Karpas-422 (cell line): ENCODE measurements around the gene PTPN22. TPM values are rescaled to one million over a fixed set of nuclear protein-coding genes. Genes with fewer than 3 reads are reported as not detected.

Experiments
- DNase-seq: peaks from one replicate; pipeline ENCODE4 v3.0.0-alpha.2; 2015
- H2AFZ ChIP-seq: fragments of 200-600 bp; sonication (generic); 2 replicates; pipeline ENCODE4 v1.6.1; 2014; ENCODE audit warnings: antibody characterized with exemption, low read length, mixed read lengths
- H3K27ac ChIP-seq: fragments of 200-600 bp; sonication (generic); 2 replicates; pipeline ENCODE4 v1.5.1; 2014; ENCODE audit warnings: mild to moderate bottlenecking, low read length, moderate library complexity
- H3K27me3 ChIP-seq: fragments of 200-600 bp; sonication (generic); 2 replicates; pipeline ENCODE4 v1.6.1; 2014; ENCODE audit warnings: low read length, mixed read lengths
- H3K36me3 ChIP-seq: fragments of 200-600 bp; sonication (generic); 2 replicates; pipeline ENCODE4 v1.6.1; 2014; ENCODE audit warnings: low read length, mixed read lengths; ENCODE audit not compliant: insufficient read depth
- H3K4me1 ChIP-seq: fragments of 200-600 bp; sonication (generic); 2 replicates; pipeline ENCODE4 v1.6.1; 2014; ENCODE audit warnings: mild to moderate bottlenecking, low read length, mixed read lengths
- H3K4me2 ChIP-seq: fragments of 200-600 bp; sonication (generic); 2 replicates; pipeline ENCODE4 v1.6.1; 2014; ENCODE audit warnings: low read length, low read depth, mild to moderate bottlenecking; ENCODE audit not compliant: poor library complexity, severe bottlenecking
- H3K4me3 ChIP-seq: fragments of 200-600 bp; sonication (generic); 2 replicates; pipeline ENCODE4 v1.5.1; 2014; ENCODE audit warnings: mild to moderate bottlenecking, antibody characterized with exemption, low read length, mixed read lengths
- H3K79me2 ChIP-seq: fragments of 200-600 bp; sonication (generic); 2 replicates; pipeline ENCODE4 v1.6.1; 2014; ENCODE audit warnings: mild to moderate bottlenecking, low read length, mixed read lengths
- H3K9ac ChIP-seq: fragments of 200-600 bp; sonication (generic); 2 replicates; pipeline ENCODE4 v1.6.0; 2014; ENCODE audit warnings: low read length
- H3K9me2 ChIP-seq: fragments of 200-600 bp; sonication (generic), shearing (Covaris generic); replicated peaks from 2 replicates; pipeline ENCODE4 v1.6.0; 2014; ENCODE audit warnings: mild to moderate bottlenecking, low read length, moderate library complexity; ENCODE audit not compliant: insufficient read depth
- H3K9me3 ChIP-seq: fragments of 300-700, 200-600 bp; sonication (generic); 2 replicates; pipeline ENCODE4 v1.6.1; 2014; ENCODE audit warnings: low read length, mixed read lengths
- H4K20me1 ChIP-seq: fragments of 200-600 bp; sonication (generic); 2 replicates; pipeline ENCODE4 v1.6.1; 2014; ENCODE audit warnings: mild to moderate bottlenecking, antibody characterized with exemption, low read length, low read depth; ENCODE audit not compliant: insufficient read depth
- total RNA-seq: library from RNA; depleted of rRNA; stranded (reverse); fragments of >200 nt; shearing (Covaris generic); gene quantifications from 2 replicates; pipeline ENCODE4 v1.2.3, GENCODE V29; 2014; ENCODE audit warnings: low replicate concordance

The PTPN22 gene
- total RNA-seq, 1 experiment from 2014 or later, result 43.3 TPM

DNA sequence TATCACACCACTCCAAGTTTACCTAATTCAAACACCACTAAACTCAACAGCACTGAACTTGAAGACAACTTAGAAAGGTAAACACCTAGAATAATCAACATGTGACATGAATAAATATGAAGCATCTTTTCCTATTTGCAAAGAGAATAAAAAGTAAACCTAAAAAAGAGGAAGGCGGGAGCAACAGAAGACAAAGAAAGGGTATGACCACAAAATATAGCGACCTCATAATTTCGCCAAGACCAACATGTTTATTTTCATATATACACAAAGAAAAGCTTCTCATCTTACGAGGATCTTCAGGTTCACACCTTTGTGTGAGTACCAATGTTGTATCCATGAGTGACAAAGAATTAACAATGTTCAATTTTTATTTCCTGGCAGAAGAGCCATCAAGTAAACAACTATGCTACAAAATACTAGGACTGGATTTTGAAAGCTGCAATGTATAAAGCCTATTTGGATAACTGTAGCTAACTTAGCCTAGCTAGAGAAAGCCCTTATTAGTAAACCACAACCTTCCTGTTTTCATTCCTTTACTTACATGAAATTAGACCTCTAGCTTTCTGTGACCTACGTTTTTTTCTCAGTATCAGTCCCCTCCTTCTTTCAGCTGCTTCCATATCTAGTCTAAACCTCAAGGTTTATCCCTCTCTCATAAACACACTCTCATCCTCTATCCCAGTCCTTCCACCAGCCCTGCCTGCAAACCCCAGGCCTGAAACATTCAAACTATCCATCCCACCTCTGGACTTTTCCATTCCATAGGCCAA lies 91.0 kb downstream of the PTPN22 start:
- Histone ChIP-seq H3K9me3 (no peaks in the 10 kb centered on the region), H3K27ac (no peak overlapping the region), H4K20me1 (no peaks in the 10 kb centered on the region), H3K4me1 (peaks cover 40% of the 10 kb centered on the region), H3K9me2 (no peaks in the 10 kb centered on the region), H3K27me3 (no peaks in the 10 kb centered on the region), H2AFZ (no peak overlapping the region), H3K79me2 (peaks cover 70% of the 10 kb centered on the region), H3K36me3 (peaks cover 3% of the 10 kb centered on the region; the same call in 1 of the 2 replicates), H3K9ac (no peak overlapping the region), H3K4me2 (no peak overlapping the region), H3K4me3 (no peak overlapping the region)
- no peak for DNase-seq

DNA sequence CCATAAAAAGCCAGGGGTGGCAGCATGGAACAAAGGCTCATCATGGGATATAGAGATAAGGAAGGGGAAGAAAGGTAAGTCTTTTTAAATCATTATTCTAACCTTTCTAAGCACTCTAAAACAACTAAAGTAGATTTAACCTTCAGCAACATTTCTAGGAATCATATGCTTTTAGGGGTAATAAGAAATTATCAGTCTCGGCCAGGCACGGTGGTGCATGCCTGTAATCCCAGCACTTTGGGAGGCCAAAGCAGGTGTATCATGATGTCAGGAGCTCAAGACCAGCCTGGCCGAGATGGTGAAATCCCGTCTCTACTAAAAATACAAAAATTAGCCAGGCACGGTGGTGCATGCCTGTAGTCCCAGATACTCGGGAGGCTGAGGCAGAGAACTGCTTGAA lies 92.0 kb downstream of the PTPN22 start:
- Histone ChIP-seq H3K4me1 (peaks cover 39% of the 10 kb centered on the region), H3K27ac (no peak overlapping the region), H3K4me3 (no peak overlapping the region), H4K20me1 (no peaks in the 10 kb centered on the region), H3K4me2 (no peak overlapping the region), H3K9me2 (no peaks in the 10 kb centered on the region), H2AFZ (no peak overlapping the region), H3K36me3 (peaks cover 3% of the 10 kb centered on the region; the same call in 1 of the 2 replicates), H3K9me3 (no peaks in the 10 kb centered on the region), H3K27me3 (no peaks in the 10 kb centered on the region), H3K79me2 (peaks cover 63% of the 10 kb centered on the region), H3K9ac (no peak overlapping the region)
- DNase-seq, result no peak

DNA sequence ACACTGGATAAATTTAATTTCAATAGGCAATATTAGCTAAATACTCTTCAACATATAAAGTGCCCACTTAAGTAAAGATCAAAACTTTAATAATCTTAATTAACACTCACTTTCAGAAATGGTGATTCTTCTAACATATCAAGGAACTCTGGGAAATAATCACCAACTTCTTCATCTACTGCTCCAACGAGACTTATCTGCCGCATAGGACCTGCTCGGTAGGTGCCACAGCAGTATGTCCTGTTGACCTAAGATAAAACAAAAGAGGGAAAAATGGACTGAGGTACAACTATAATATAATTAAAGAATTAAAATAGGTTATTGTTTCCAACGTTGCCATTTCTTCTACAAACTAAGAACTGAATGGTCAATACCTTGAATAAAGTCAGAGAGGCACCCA lies 94.0 kb downstream of the PTPN22 start:
- H3K9me2 ChIP-seq, result no peaks in the 10 kb centered on the region
- no peak overlapping the region for H3K4me2 ChIP-seq
- no peaks in the 10 kb centered on the region for H3K9me3 ChIP-seq
- H3K4me1 ChIP-seq, result peaks cover 27% of the 10 kb centered on the region
- H3K79me2 ChIP-seq, result peaks cover 50% of the 10 kb centered on the region
- H3K27ac ChIP-seq, result no peak overlapping the region
- no peak overlapping the region for H2AFZ ChIP-seq
- DNase-seq, result no peak
- no peak overlapping the region for H3K9ac ChIP-seq
- peaks cover 3% of the 10 kb centered on the region; the same call in 1 of the 2 replicates for H3K36me3 ChIP-seq
- H3K27me3 ChIP-seq, result no peaks in the 10 kb centered on the region
- H4K20me1 ChIP-seq, result no peaks in the 10 kb centered on the region
- no peak overlapping the region for H3K4me3 ChIP-seq

DNA sequence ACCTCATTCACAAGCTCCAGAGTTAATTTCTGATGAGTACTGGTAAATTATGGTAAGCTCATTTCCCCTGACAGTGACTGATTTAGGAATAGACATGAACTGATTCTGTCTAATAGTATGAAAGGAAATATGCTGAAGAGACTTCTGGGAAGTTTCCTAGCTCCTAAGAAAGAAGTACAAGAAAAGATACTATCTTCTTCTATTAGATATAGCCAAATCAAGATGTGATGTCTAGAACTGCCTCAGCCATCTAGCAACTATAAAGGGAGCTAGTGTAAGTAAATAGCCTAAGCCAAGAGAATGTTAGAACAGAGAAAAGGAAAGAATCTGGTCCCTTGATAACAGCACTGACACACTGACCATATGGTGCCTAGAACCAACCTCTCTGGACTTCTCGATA lies 101.5 kb downstream of the PTPN22 start:
- no peaks in the 10 kb centered on the region for H3K9me3 ChIP-seq
- no peaks in the 10 kb centered on the region for H3K27me3 ChIP-seq
- H3K4me3 ChIP-seq, result no peak overlapping the region
- peaks cover 13% of the 10 kb centered on the region for H3K36me3 ChIP-seq
- no peaks in the 10 kb centered on the region for H4K20me1 ChIP-seq
- no peak overlapping the region for H2AFZ ChIP-seq
- H3K9ac ChIP-seq, result no peak overlapping the region
- H3K4me2 ChIP-seq, result peak overlapping the region; percentile 7
- peaks cover 38% of the 10 kb centered on the region for H3K79me2 ChIP-seq
- H3K9me2 ChIP-seq, result no peaks in the 10 kb centered on the region
- H3K4me1 ChIP-seq, result peaks cover 34% of the 10 kb centered on the region
- no peak for DNase-seq
- H3K27ac ChIP-seq, result no peak overlapping the region

DNA sequence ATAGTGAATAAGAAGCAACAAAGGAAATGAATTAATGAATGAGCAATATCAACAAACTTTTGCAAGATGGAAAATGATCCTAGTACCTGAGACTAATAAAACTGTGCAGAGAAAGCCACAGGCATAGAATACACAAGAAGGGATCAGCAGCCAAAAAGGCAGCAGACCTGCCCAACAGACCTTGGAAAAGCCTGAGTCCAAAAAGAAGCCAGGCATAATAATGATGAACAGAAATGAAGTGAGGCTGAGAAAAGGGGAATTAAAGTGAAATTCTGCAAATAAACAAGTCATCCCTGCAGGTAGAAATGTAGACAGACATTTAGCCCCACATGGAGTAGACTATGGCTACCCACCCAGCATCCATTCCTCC lies 101.9 kb downstream of the PTPN22 start:
- no peak for DNase-seq
- H3K9ac ChIP-seq, result no peak overlapping the region

DNA sequence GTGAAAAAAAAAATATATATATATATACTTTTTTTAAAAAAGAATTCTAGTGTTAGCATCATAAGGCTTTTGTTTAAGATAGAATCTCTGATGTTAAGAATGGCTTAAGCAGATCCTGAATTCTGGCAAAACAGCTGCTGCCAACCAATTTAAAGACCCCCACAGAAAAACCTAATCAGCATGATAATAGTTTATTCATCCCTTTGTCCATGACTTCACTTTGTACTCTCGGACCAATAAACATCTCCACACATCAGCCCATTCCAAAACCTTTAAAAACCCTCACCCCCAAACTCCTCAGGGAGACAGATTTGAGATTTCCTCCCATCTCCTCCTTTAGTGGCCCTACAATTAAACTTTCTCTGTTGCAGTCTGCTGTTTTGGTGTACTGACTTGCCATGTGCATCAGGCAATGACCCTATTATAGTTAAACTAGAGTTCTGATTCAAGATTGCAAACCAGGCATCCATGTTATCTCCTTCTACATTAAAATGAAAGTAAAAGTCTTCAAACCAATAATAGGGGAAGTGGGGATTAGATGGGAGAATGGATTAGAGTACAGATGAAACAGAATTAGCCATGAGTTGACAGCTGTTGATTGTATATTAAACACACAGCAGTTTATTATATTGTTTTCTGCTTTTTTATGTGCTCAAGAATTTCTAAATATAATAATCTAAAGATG lies 102.5 kb downstream of the PTPN22 start:
- DNase-seq, result no peak
- Histone ChIP-seq H3K4me1 (peaks cover 34% of the 10 kb centered on the region), H3K36me3 (peaks cover 13% of the 10 kb centered on the region), H3K27me3 (no peaks in the 10 kb centered on the region), H3K4me3 (no peak overlapping the region), H3K9me3 (no peaks in the 10 kb centered on the region), H2AFZ (no peak overlapping the region), H3K27ac (no peak overlapping the region), H3K79me2 (peaks cover 37% of the 10 kb centered on the region), H3K9ac (no peak overlapping the region), H3K4me2 (peak overlapping the region; percentile 7), H4K20me1 (no peaks in the 10 kb centered on the region), H3K9me2 (no peaks in the 10 kb centered on the region)

More for the DNA sequence above, 101.9 kb downstream of the PTPN22 start:
- Histone ChIP-seq H3K36me3 (peaks cover 13% of the 10 kb centered on the region), H3K4me1 (peaks cover 34% of the 10 kb centered on the region), H3K79me2 (peaks cover 38% of the 10 kb centered on the region), H3K4me2 (peak overlapping the region; percentile 7), H3K27me3 (no peaks in the 10 kb centered on the region), H3K9me2 (no peaks in the 10 kb centered on the region), H3K9me3 (no peaks in the 10 kb centered on the region), H3K27ac (no peak overlapping the region), H4K20me1 (no peaks in the 10 kb centered on the region), H2AFZ (no peak overlapping the region), H3K4me3 (no peak overlapping the region)

DNA sequence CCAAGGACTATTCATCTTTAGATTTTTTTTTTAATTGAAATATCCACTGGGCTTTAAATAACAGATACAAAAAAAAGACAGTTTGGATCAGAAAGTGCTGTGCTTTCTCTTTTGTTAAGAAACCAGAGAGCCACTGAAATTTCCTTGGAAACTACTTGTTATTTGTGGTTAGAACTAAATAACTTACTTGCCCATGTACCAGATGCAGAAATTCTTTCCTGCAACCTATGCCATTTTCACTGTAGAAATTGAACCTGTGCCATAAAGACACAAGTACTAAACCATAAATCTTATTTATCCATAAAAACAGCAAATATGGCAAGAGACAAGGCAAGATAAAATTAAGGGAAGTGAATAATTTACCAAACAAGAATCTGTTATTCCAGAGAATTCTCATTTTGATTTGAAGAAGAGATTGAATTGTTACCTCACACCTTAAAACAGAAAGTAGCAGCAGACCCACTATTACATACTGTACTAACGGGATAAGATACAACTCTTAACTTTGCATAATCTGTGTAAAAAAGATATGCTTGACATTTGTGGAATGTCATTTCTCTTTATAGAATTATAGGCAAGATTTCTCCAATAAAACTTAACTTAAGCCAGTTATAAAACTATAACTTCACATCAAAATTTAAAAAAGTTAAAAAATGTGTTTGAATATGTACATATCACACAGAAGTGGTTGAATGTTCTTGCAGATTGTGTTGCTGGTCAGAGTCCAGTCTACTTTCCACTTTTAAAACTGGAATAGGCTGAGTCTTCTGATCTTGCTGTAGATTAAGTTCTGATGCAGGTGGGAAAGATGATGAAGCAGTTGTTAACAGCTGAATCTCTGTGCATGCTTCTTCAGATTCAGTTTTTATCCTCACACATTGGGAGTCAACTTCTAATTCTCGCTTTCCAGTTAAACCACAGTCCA lies 105.9 kb downstream of the PTPN22 start:
- no peaks in the 10 kb centered on the region for H3K9me3 ChIP-seq
- peaks cover 19% of the 10 kb centered on the region for H3K79me2 ChIP-seq
- no peak overlapping the region for H3K4me3 ChIP-seq
- no peak overlapping the region for H3K4me2 ChIP-seq
- no peak overlapping the region for H2AFZ ChIP-seq
- peaks cover 30% of the 10 kb centered on the region for H3K4me1 ChIP-seq
- no peaks in the 10 kb centered on the region for H4K20me1 ChIP-seq
- H3K9ac ChIP-seq, result no peak overlapping the region
- H3K27me3 ChIP-seq, result no peaks in the 10 kb centered on the region
- DNase-seq, result no peak
- no peaks in the 10 kb centered on the region for H3K9me2 ChIP-seq
- H3K36me3 ChIP-seq, result peaks cover 13% of the 10 kb centered on the region
- no peak overlapping the region for H3K27ac ChIP-seq
